Stomach (tissue), 4 donors: Measurements from ENCODE around the gene C15orf62.

Experiments
- POLR2A ChIP-seq, 4 donors: fragments of 450-650 bp; IDR thresholded peaks; one replicate each; pipeline ENCODE4 v1.6.1; 2016; ENCODE audit warnings: antibody characterized with exemption in 4 of 4, control low read depth in 2 of 4, mild to moderate bottlenecking in 1 of 4, moderate library complexity in 1 of 4
- POLR2AphosphoS5 ChIP-seq, 3 donors: sonication (generic); formaldehyde crosslinking; IDR thresholded peaks; one replicate each; pipeline ENCODE4 v1.6.1; 2016; ENCODE audit warnings: antibody characterized with exemption in 3 of 3
- TF ChIP-seq, protein P1 (sequence below), 7 experiments: fragments of 450-650 bp in 4 of 7; fragments of 200-600 bp in 3 of 7; sonication (generic) in 3 of 7; IDR thresholded peaks; one replicate each; pipeline ENCODE4 v1.5.1; 2016 to 2019; ENCODE audit warnings: antibody characterized with exemption in 7 of 7, control low read depth in 2 of 7, mild to moderate bottlenecking in 1 of 7

DNA sequence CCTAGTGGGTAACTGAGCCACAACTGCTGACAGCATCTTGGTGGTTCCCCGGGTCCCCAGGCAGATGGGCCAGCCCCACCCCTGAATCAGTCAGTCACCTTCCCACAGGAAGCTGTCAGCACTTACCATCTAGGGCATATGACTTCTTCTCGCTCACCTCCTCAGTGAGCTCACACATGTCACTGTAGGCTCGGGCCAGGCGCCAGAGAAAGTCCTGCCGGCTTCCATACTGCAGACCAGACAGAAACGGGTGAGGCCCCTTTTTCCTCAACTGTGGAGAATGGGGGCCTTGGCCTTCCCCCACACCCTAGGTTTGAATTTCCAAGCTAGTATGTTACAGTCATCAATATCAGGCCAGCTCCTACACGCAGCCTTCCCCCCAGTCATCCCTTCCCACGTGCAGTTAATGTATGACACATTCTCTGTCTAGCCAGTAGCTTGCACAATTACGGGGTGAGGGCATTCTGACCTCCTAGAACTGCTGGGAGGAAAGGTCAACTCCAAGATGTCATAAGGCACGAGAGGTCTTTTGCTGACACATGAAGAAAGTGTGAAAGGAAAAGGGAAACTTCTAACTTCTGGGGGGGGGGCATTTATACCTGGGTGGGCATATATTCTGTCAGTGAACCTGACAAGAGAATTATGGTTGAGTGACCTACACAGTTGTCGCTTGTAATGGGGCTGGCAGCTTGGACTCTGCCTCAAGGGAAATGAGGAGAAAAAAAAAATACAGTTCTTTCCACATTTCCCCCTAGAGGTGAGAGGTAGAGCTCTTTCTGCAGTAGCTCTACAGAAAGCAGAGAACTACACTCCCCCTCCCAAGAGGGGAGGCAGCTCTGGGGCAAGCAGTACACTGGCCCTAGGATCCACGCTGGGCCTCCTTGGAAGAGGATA is 25.6 kb upstream of the C15orf62 start:
- TF ChIP-seq, protein P1, sequence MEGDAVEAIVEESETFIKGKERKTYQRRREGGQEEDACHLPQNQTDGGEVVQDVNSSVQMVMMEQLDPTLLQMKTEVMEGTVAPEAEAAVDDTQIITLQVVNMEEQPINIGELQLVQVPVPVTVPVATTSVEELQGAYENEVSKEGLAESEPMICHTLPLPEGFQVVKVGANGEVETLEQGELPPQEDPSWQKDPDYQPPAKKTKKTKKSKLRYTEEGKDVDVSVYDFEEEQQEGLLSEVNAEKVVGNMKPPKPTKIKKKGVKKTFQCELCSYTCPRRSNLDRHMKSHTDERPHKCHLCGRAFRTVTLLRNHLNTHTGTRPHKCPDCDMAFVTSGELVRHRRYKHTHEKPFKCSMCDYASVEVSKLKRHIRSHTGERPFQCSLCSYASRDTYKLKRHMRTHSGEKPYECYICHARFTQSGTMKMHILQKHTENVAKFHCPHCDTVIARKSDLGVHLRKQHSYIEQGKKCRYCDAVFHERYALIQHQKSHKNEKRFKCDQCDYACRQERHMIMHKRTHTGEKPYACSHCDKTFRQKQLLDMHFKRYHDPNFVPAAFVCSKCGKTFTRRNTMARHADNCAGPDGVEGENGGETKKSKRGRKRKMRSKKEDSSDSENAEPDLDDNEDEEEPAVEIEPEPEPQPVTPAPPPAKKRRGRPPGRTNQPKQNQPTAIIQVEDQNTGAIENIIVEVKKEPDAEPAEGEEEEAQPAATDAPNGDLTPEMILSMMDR (IDR thresholded peaks at IDR 0.05), result no peak
- TF ChIP-seq POLR2A (IDR thresholded peaks at IDR 0.05) (no peak), POLR2AphosphoS5 (IDR thresholded peaks at IDR 0.05) (no peak)
